Activated T-cell treated with anti-CD3 and anti-CD28 coated beads, Interleukin-2, amount 50 U/mL, for 1 hour (primary cell): Measurements from ENCODE around the gene GLMP.
"Not testable (repeated sequence)": the region's sequence is repeated elsewhere in the genome, so short reads cannot be mapped to it uniquely, and the experiment has no call there.

Experiments used
- DNase-seq: peaks from one replicate; pipeline ENCODE4 v3.0.0-alpha.2; 2020

Gene GLMP, protein sequence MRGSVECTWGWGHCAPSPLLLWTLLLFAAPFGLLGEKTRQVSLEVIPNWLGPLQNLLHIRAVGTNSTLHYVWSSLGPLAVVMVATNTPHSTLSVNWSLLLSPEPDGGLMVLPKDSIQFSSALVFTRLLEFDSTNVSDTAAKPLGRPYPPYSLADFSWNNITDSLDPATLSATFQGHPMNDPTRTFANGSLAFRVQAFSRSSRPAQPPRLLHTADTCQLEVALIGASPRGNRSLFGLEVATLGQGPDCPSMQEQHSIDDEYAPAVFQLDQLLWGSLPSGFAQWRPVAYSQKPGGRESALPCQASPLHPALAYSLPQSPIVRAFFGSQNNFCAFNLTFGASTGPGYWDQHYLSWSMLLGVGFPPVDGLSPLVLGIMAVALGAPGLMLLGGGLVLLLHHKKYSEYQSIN

DNA sequence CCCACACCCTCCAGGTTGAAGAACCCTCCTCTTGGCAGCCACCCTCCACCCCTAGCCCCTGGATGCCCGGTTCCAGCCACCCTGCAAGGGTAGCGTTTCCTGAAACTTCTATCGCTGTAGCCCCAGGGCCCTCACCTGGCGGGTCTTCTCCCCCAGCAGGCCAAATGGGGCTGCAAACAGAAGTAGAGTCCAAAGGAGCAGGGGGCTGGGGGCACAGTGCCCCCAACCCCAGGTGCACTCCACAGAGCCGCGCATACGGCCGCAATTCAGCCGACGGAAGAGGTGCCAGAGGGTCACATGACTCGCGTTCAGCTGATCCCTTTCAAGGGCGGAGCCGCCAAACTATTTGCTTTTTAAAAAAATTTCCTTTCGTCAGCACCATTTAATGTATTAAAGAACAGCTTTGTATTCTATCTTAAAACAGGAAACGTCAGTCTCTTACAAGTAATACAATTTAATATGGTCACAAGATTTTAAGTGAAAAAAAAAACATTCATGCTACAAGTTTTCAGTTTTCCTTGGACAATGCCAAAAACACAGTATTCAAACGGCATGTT lies at the start of gene GLMP:
GLMP (minus strand) TSS at position 289 of the 557 bp plus-strand sequence; CDS start at position 255, 34 bp downstream.
- DNase-seq, result peak; percentile 52

- DNase-seq, result no peak
Measured at GRCh38 chr1:156344409-156344808, 48.9 kb upstream of the GLMP start.

DNA sequence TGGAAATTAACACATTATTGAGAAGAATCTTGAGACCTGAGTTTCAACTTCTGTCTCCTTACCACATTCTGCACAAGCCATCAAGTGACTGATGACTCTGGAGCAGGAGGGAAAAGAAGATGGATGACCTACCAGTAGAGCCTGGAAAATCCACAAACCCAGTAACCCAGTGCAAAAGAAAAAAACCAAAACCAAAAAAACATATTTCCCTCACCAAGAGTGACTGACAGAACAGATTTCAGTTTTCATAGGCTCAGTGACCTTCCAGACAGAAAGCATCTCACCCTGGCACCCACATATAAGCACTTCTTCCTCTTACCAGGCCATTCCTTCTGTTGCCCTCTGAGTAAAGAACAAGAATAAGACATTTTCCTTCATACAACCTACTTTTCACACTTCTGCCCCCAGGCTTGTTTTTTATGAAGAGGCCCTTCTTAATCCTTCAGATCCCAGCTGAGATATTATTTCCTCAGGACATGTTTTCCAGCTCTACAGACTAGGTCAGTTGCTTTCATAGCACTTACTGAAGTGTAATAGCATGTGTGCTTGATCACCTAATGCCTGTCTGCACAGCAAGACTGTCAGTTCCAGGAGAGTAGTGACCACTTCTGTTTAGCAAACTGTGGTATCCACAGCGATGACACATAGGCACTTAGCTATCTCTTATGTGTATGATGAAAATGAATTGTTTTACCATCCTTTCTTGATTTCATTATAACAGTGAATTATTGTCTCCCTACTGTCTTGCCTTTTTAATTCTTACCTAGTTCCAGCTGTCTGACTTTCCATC lies 46.9 kb upstream of the GLMP start:
- no peak for DNase-seq

- DNase-seq, result peak; percentile 100
Measured at GRCh38 chr1:156338180-156338976, 42.9 kb upstream of the GLMP start, which contains the start of the genes CCT3 and TSACC. CCT3 (minus strand) TSS chr1:156338292; CDS start chr1:156338184, 108 bp downstream. TSACC (plus strand) TSS chr1:156338526; CDS start chr1:156339758, 1,232 bp downstream.

DNA sequence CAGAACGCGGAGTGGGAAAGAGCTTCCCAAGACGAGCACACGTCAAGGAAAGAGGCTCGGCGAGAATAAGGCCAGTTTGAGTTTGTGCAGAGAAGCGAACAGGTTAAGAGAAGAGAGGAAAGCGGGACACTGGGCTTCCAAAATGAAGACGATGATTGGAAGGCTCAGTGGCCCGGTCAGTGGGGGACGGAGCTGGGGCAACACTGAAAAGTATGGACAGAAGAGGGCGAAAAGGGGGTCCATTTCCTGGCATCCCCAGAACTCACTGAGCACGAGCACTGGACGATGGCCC lies 42.4 kb upstream of the GLMP start:
- no peak for DNase-seq

- no peak for DNase-seq
Measured at GRCh38 chr1:156337052-156337887, 41.8 kb upstream of the GLMP start.

- no peak for DNase-seq
Measured at GRCh38 chr1:156336242-156336641, 40.8 kb upstream of the GLMP start.

DNA sequence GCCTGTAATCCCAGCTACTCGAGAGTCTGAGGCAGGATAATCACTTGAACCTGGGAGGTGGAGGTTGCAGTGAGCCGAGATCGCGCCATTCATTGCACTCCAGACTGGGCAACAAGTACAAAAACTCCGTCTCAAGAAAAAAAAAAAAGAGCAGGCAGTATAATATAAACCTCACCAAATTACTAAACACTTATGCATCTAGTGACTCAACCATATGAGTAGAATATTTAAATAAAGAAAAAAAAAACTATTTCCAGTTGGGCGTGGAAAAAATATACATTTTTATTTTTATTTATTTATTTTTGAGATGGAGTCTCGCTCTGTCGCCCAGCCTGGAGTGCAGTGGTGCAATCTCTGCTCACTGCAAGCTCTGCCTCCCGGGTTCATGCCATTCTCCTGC lies 27.7 kb upstream of the GLMP start:
- DNase-seq, result not testable (repeated sequence)

DNA sequence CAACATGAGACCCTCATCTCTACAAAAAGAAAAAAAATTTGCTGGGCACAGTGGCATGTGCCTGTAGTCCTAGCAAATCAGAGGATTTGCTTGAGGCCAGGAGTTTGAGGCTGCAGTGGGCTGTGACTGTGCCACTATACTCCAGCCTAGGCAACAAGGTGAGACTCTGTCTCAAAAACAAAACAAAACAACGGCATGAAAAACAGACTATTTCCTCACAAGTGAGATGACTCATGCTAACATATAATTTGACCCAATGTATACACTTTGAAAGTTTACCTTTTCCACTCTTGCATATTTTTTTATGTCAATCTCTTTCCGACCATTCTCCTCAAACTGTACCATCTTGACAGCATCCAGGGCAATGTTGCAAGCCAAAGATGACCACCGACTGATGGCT lies 25.1 kb upstream of the GLMP start:
- no peak for DNase-seq

- no peak for DNase-seq
Measured at GRCh38 chr1:156319664-156320063, 24.2 kb upstream of the GLMP start.

GRCh38 chr1:156316909-156317308 lies 21.4 kb upstream of the GLMP start:
- no peak for DNase-seq

DNA sequence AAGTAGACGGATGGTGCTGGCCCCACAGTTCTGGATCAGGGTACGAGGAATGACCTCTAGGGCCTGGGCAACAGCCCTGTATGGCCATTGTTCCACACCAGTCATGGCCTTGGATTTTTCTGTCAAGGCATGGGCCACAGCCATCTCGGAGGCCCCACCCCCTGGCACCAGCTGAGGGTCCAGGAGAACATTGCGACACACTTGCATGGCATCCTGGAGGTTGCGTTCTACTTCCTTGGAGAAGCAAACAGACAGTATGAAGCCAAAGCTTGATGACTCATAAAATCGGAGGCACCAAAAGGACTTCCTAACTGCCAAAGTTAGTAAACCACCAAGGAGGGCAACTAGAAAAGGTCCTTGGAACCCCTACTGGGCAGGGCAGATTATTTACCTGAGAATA lies 15.5 kb upstream of the GLMP start:
- no peak for DNase-seq

- DNase-seq, result no peak
Measured at GRCh38 chr1:156308078-156308477, 12.6 kb upstream of the GLMP start.

DNA sequence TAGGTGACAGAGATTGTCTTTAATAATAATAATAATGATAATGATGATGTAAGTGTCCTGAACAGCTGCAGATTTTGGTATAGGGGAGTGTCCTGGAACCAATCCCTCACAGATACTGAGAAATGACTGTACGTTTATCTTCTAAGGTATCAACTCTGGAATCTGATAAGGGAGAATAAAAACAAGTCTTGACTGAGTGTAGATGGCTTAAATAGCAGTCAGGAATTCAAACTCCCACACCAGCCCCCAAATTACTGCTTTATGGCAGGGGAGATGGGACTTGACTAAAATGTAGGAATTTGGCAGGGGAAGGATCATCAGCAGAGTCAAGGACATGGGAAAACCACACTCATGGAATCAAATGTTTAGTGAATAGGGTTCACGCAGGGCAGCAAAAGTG lies 9.7 kb upstream of the GLMP start:
- no peak for DNase-seq

DNA sequence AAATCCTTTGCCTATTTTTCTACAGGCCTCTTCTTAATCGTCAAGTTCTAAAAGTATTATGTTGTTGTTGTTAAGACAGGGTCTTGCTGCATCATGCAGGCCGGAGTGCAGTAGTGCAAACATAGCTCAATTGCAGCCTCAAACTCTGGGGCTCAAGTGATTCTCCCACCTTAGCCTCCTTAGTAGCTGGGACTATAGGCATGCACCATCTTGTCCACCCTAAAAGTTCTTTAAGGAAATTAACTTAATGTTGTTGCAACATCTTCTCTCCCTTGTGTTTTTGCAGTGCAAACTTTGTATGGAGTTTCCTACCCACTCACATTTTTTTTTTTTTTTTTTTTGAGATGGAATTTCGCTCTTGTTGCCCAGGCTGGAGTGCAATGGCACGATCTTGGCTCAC lies 7.8 kb upstream of the GLMP start:
- no peak for DNase-seq

GRCh38 chr1:156298852-156299357 lies 3.4 kb upstream of the GLMP start, which contains the start of gene VHLL:
VHLL (minus strand) TSS chr1:156299307; CDS start chr1:156299189, 118 bp downstream.
- no peak for DNase-seq

GRCh38 chr1:156293895-156294294 lies 1.6 kb downstream of the GLMP start:
- DNase-seq, result no peak

DNA sequence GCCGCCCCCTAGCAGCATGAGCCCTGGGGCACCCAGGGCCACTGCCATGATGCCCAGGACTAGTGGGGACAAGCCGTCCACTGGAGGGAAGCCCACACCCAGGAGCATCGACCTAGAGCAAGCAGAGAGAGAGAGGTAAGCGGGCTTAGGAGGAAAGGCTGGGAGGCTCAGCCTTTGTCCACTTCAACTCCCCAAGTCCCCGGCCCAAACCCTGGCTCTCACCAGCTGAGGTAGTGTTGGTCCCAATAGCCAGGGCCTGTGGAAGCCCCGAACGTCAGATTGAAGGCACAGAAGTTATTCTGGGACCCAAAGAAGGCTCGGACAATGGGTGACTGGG lies 2.4 kb downstream of the GLMP start:
- DNase-seq, result no peak

GRCh38 chr1:156291226-156292061 lies 4.0 kb downstream of the GLMP start:
- no peak for DNase-seq

GRCh38 chr1:156289857-156290256 lies 5.6 kb downstream of the GLMP start:
- DNase-seq, result no peak

DNA sequence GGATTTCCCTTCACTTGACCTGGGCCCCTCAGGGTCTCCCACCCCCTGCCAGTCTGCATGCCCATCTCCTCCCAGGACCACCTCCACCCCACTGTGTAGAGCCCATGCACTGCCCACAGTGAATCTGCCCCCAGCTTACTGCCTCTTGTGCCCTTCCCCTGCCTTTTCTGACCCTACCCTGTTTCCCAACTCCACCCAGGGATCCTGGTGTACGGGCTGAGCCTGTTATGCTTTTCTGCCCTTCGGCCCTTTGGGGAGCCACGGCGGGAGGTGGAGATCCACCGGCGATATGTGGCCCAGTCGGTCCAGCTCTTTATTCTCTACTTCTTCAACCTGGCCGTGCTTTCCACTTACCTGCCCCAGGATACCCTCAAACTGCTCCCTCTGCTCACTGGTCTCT lies 9.4 kb downstream of the GLMP start:
- no peak for DNase-seq
